GM13977 (cell line): ENCODE data around the gene SLC1A7.

Experiments
- DNase-seq: peaks from one replicate; pipeline ENCODE4 v3.0.0; 2012; ENCODE audit warnings: low spot score
- in situ Hi-C: fragments of 300-500 bp; cut with MboI; formaldehyde crosslinking; loops from one replicate; pipeline ENCODE4 v1.12.0; 2022; ENCODE audit warnings: low sequenced_read_pairs, low pct_unique_long_range_greater_than_20kb, mixed read lengths, inconsistent platforms; ENCODE audit not compliant: unreplicated experiment
- TF ChIP-seq, protein P1 (sequence below): IDR thresholded peaks from 2 replicates; pipeline ENCODE4 v1.5.1; 2012; ENCODE audit warnings: mild to moderate bottlenecking, control low read depth; ENCODE audit not compliant: insufficient read depth; ENCODE audit errors: extremely low read depth, missing control alignments

Gene SLC1A7

DNA sequence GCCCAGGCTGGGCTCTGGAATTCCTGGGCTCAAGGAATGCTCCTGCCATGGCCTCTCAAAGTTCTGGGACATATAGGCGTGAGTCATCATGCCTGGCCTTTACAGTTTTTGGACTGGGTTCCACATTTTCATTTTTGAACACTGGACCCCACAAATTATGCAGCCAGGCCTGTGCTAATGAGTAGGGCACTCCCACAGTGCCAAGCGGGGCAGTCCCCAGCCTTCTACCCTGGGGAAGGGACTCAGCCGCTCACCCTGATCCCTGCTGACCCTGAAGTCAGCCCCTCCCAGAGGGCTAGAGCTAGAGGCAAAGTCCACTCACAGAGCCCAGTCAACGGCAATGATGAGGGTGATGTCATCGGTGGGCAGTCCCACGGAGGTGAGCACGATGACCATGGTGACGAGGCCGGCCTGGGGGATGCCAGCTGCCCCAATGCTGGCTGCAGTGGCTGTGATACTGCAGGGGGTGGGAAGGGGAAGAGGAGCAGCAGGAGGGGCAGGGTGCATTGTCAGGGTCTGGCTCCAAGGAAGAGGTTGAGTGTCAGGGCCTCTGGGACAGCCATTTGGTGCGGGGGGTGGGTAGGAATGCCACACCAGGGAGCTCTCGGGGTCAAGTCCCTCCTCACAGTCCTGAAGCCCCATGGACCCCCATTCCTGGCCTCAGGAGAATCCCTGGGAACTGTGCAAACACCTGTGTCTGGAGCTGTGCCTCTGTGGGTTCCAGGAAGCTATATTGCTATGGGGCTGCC is 52.8 kb downstream of the SLC1A7 start:
- in situ Hi-C loops: no loop called here
- TF ChIP-seq, protein P1, sequence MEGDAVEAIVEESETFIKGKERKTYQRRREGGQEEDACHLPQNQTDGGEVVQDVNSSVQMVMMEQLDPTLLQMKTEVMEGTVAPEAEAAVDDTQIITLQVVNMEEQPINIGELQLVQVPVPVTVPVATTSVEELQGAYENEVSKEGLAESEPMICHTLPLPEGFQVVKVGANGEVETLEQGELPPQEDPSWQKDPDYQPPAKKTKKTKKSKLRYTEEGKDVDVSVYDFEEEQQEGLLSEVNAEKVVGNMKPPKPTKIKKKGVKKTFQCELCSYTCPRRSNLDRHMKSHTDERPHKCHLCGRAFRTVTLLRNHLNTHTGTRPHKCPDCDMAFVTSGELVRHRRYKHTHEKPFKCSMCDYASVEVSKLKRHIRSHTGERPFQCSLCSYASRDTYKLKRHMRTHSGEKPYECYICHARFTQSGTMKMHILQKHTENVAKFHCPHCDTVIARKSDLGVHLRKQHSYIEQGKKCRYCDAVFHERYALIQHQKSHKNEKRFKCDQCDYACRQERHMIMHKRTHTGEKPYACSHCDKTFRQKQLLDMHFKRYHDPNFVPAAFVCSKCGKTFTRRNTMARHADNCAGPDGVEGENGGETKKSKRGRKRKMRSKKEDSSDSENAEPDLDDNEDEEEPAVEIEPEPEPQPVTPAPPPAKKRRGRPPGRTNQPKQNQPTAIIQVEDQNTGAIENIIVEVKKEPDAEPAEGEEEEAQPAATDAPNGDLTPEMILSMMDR: no peak
- DNase-seq: no peak

DNA sequence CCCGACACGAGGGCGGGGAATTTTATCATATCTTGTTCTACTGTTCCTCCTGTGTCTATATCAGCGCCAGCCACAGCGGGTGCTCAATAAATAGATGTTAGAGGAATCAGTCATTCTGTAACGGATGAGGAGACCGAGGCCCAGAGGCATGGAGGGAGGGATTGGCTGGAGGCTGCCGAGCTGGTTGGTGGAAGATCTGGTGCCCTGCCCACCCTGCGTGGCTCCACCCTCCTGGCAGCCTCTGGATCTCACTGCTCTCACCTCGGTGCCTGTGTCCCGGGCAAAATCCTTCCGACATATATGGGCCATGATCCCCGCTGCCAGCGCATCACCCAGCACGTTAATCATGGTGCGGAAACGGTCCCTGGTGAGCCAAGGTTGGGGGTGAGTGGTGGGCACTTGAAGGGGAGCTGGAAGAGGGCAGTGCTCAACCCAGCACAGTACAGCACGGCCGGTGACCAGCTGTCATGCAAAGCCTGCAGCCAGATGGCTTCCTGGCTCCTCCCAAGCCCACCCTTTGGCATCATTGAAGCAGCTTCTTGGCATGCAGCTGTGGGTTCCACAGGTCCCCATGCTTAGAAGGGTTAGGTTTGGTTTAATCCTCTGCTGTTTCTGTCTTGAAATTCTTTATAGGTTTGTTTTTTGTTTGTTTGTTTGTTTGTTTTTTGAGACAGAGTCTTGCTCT is 53.7 kb downstream of the SLC1A7 start:
- TF ChIP-seq, protein P1: no peak
- DNase-seq: no peak
- in situ Hi-C loops: no loop called here

DNA sequence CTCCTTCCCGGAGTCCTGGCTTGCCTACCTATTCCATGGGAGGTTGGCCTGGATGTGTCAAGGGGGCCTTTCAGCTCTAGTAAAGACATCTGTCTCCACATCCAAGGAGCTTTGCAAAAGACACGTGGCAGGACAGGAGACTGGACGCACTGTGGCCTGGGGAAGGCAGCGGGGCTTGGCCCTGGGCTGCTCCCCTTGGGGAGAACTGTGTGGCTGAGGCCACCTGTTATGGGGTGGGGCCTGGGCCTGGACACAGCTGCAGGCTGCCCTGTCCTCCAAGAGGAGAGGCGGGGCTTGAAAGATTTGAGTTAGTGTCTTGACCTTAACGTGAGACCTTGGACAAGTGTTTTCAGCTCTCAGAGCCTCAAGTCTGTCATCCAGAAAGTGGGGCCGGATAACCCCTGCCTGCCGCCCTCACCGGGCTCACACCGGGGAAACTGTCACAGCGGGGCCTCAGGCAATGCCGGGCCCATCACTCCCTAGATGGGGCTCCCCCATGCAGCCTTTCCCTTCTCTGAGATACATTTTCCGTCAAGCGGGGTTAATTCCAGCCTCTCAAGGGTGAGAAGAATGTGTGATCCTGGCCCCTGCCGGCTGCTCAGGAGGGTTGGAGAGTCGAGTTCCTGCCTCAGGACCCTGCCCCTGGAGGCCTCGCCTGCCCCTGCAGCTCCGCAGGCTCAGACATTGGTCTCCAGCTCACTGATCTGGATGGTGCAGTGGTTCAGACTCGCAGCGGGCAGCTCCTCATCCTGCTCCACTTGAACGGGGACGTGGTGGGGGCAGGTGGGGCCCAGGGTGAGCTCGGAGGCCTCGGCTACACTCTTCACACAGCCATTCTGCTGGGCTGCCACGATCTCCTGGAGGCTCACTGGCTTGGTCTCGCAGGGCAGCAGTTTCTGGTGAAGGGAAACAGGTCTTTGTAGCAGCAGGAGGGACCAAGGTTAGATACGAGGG is 54.8 kb downstream of the SLC1A7 start:
- in situ Hi-C loops: no loop called here
- TF ChIP-seq, protein P1: no peak
- no peak for DNase-seq

DNA sequence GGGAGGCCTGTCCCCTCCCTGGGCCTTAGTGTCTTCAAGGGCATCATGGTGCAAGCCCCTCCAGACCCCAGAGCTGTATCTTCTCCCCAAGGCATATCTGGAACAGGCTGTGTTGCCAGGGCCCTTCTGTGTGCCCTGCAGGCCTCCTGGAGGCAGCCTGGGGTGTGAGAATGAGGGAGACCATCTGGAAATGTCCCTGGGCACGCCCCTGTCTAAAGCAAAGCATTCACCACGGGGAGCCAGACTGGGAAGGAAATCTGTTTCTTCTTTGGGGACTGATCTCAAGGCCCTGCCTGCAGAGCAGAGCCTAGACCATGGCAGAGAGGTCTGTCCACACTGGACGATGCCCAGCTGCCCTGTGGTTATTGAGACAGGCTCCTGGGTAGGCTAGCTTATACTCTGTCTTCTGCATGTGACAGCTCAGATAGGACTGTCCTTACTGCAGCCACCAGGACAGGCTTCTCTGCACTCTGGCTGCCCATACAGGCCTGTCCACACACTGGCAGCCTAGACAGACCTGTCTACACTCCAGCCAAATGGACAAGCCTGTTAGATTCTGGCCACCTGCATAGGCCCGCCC is 55.9 kb downstream of the SLC1A7 start:
- in situ Hi-C loops: no loop called here
- DNase-seq: no peak
- TF ChIP-seq, protein P1: no peak

DNA sequence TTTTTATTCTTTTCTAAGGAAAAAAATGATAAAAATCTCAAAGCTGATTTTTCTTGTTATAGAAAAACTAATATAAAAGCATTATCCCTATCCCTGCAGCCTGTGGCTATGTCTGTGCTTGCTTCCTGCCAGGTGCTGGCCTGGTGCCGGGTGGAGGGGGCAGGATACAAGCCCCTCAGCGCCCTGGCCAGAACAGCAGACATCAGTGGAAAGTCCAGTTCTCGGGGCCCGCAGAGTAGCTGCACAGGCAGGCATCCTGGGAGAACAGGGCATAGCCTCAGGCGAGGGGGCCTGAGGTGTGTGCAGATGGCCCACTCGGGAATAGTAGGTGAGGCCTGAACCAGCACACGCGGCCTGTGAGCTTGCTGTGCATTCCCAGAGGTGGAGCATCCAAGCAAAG is 57.0 kb downstream of the SLC1A7 start:
- in situ Hi-C loops: no loop called here
- DNase-seq: no peak
- TF ChIP-seq, protein P1: no peak

DNA sequence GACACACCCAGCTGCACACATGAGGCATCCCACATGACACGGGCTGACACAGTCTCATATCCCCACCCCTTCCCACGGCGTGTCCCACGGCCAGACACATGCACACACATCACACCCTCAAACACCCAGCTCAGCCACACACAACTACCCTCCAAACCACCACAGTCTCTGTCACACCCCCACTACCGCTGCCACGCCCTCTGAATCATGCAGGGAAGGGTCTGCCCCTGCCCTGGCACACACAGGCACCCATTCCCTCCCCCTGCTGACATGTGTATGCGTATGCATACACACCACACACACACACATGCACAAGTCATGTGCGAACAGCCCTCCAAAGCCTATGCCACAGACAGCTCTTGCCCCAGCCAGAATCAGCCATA is 57.9 kb downstream of the SLC1A7 start:
- in situ Hi-C loops: no loop called here
- DNase-seq: no peak
- TF ChIP-seq, protein P1: no peak
